Neural crest cell (in vitro differentiated cells): Measurements from ENCODE around the gene VWA8. TPM values are rescaled to one million over a fixed set of nuclear protein-coding genes. Genes with fewer than 3 reads are reported as not detected.

Source experiments
- DNase-seq: peaks from one replicate; pipeline ENCODE4 v3.0.0; 2021; ENCODE audit warnings: low read depth, mixed read lengths, low spot score
- H3K27ac Mint-ChIP-seq: one replicate; pipeline ENCODE4 v1.8.0; 2021; ENCODE audit warnings: mild to moderate bottlenecking, mixed read lengths; ENCODE audit not compliant: unreplicated experiment
- H3K27me3 Mint-ChIP-seq: 2 replicates; pipeline ENCODE4 v1.8.0; 2021; ENCODE audit warnings: low read depth, mild to moderate bottlenecking, mixed read lengths
- H3K36me3 Mint-ChIP-seq: 2 replicates; pipeline ENCODE4 v1.8.0; 2021; ENCODE audit warnings: low read depth, mild to moderate bottlenecking, mixed read lengths
- H3K4me1 Mint-ChIP-seq: 2 replicates; pipeline ENCODE4 v1.8.0; 2021; ENCODE audit warnings: mixed read lengths
- H3K4me3 Mint-ChIP-seq: one replicate; pipeline ENCODE4 v1.8.0; 2021; ENCODE audit warnings: mild to moderate bottlenecking, mixed read lengths
- H3K9me3 Mint-ChIP-seq: 2 replicates; pipeline ENCODE4 v1.8.0; 2021; ENCODE audit warnings: mixed read lengths
- CTCF ChIP-seq: fragments of 200-600 bp; sonication (generic); conservative IDR thresholded peaks from 2 replicates; pipeline ENCODE4 v1.5.0; 2021; ENCODE audit warnings: antibody characterized with exemption, mild to moderate bottlenecking
- long read RNA-seq: library from polyadenylated mRNA; unstranded; transcript quantifications from one replicate; pipeline ENCODE4 v2.0.0, GENCODE V29; 2020
- total RNA-seq: library from RNA; stranded (reverse); gene quantifications from 2 replicates; pipeline ENCODE4 v1.2.1, GENCODE V29; 2021

VWA8 gene
- total RNA-seq = 19.5 and 21.0 TPM in 2 replicates
- long read RNA-seq, partial matches to known transcripts = 5 of 11 reads
- long read RNA-seq, other reads (novel, unspliced or antisense) = 5 of 11 reads

GRCh38 chr13:41960637-41961465, at the start of gene VWA8:
Gene VWA8, minus strand, starts transcription at chr13:41961109. Its CDS starts 94 bp downstream, at chr13:41961015.
- TF ChIP-seq CTCF = no peak

GRCh38 chr13:42009057-42009456, 48.1 kb upstream of the VWA8 start:
- Mint-ChIP-seq H3K27ac (no peak overlapping the region), H3K9me3 (no peaks in the 10 kb centered on the region), H3K36me3 (no peaks in the 10 kb centered on the region), H3K27me3 (peaks cover 3% of the 10 kb centered on the region), H3K4me1 (peaks cover 13% of the 10 kb centered on the region), H3K4me3 (no peak overlapping the region)
- no peak for DNase-seq
- TF ChIP-seq CTCF = no peak

More at GRCh38 chr13:41960637-41961465, at the start of gene VWA8:
- peaks cover 40% of the 10 kb centered on the region for H3K4me1 Mint-ChIP-seq
- peak; percentile 69 for DNase-seq
- peak within 1 kb of the TSS; percentile 95 for H3K4me3 Mint-ChIP-seq
- H3K27ac Mint-ChIP-seq = peak within 1 kb of the TSS; percentile 89
- H3K9me3 Mint-ChIP-seq = no peaks in the 10 kb centered on the region
- no peaks in the 10 kb centered on the region for H3K27me3 Mint-ChIP-seq
- no peaks in the 10 kb centered on the region for H3K36me3 Mint-ChIP-seq

- DNase-seq = no peak
- no peaks in the 10 kb centered on the region for H3K9me3 Mint-ChIP-seq
- TF ChIP-seq CTCF = no peak
- no peak overlapping the region for H3K4me3 Mint-ChIP-seq
- no peak overlapping the region for H3K27ac Mint-ChIP-seq
- H3K36me3 Mint-ChIP-seq = no peaks in the 10 kb centered on the region
- peaks cover 13% of the 10 kb centered on the region for H3K4me1 Mint-ChIP-seq
- H3K27me3 Mint-ChIP-seq = peaks cover 3% of the 10 kb centered on the region
These were observed 46.9 kb upstream of the VWA8 start for GRCh38 chr13:42007844-42008243.

- H3K27me3 Mint-ChIP-seq = peaks cover 8% of the 10 kb centered on the region
These were observed 41.2 kb upstream of the VWA8 start for GRCh38 chr13:42002066-42002465.

GRCh38 chr13:42001580-42001979, 40.7 kb upstream of the VWA8 start:
- no peaks in the 10 kb centered on the region for H3K9me3 Mint-ChIP-seq
- H3K4me3 Mint-ChIP-seq = no peak overlapping the region
- H3K27ac Mint-ChIP-seq = no peak overlapping the region
- TF ChIP-seq CTCF = no peak
- no peaks in the 10 kb centered on the region for H3K4me1 Mint-ChIP-seq
- peaks cover 8% of the 10 kb centered on the region for H3K27me3 Mint-ChIP-seq
- H3K36me3 Mint-ChIP-seq = no peaks in the 10 kb centered on the region
- DNase-seq = no peak

More at GRCh38 chr13:42002066-42002465, 41.2 kb upstream of the VWA8 start:
- Mint-ChIP-seq H3K4me3 (no peak overlapping the region), H3K9me3 (no peaks in the 10 kb centered on the region), H3K4me1 (no peaks in the 10 kb centered on the region), H3K36me3 (no peaks in the 10 kb centered on the region), H3K27ac (no peak overlapping the region)
- no peak for TF ChIP-seq CTCF
- DNase-seq = no peak
